NB4 (cell line): ENCODE measurements around the gene DSEL.

Source experiments
- DNase-seq: peaks from one replicate; pipeline ENCODE4 v3.0.0; 2010; ENCODE audit warnings: low read depth
- H3K4me3 ChIP-seq: one replicate; pipeline ENCODE4 v1.5.1; 2011; ENCODE audit warnings: mild to moderate bottlenecking, low read depth, low read length, moderate library complexity
- CTCF ChIP-seq: IDR thresholded peaks from one replicate; pipeline ENCODE4 v1.5.1; 2012; ENCODE audit warnings: low read depth, low read length
- MAX ChIP-seq: IDR thresholded peaks from 2 replicates; pipeline ENCODE4 v1.6.1; 2011; ENCODE audit warnings: low read depth, low read length
- MYC ChIP-seq: IDR thresholded peaks from 2 replicates; pipeline ENCODE4 v1.6.1; 2011; ENCODE audit warnings: low read depth, low read length
- POLR2A ChIP-seq: IDR thresholded peaks from 2 replicates; pipeline ENCODE4 v1.6.1; 2011; ENCODE audit warnings: mild to moderate bottlenecking; ENCODE audit not compliant: insufficient read length; ENCODE audit errors: extremely low read depth

DSEL gene

GRCh38 chr18:67478249-67478648 lies 38.3 kb downstream of the DSEL start:
- H3K4me3 ChIP-seq = no peak overlapping the region
- no peak for TF ChIP-seq CTCF
- TF ChIP-seq MAX = no peak
- no peak for TF ChIP-seq POLR2A
- no peak for TF ChIP-seq MYC
- no peak for DNase-seq

GRCh38 chr18:67477522-67477921 lies 39.0 kb downstream of the DSEL start:
- no peak for TF ChIP-seq MYC
- TF ChIP-seq MAX = no peak
- TF ChIP-seq POLR2A = no peak
- TF ChIP-seq CTCF = no peak
- H3K4me3 ChIP-seq = no peak overlapping the region
- no peak for DNase-seq

- no peak for DNase-seq
- no peak overlapping the region for H3K4me3 ChIP-seq
- TF ChIP-seq CTCF (no peak), POLR2A (no peak)
Measured at GRCh38 chr18:67476585-67476984, 39.9 kb downstream of the DSEL start.

GRCh38 chr18:67475673-67476072 lies 40.8 kb downstream of the DSEL start:
- H3K4me3 ChIP-seq = no peak overlapping the region
- peak; percentile 3 for DNase-seq
- TF ChIP-seq MYC = no peak
- TF ChIP-seq MAX = no peak
- no peak for TF ChIP-seq POLR2A
- TF ChIP-seq CTCF = no peak

GRCh38 chr18:67468038-67468437 lies 48.5 kb downstream of the DSEL start:
- DNase-seq = peak; percentile 3
- no peak overlapping the region for H3K4me3 ChIP-seq

More at GRCh38 chr18:67468038-67468437, 48.5 kb downstream of the DSEL start:
- TF ChIP-seq POLR2A = no peak
- TF ChIP-seq CTCF = no peak
- no peak for TF ChIP-seq MYC
- no peak for TF ChIP-seq MAX
